Smooth muscle cell (in vitro differentiated cells): ENCODE measurements around the gene LAMC3. TPM values are rescaled to one million over a fixed set of nuclear protein-coding genes. Genes with fewer than 3 reads are reported as not detected.
"Not testable (repeated sequence)": the region's sequence is repeated elsewhere in the genome, so short reads cannot be mapped to it uniquely, and the experiment has no call there.

Experiments
- DNase-seq: peaks from one replicate; lab custom pipeline; 2025; ENCODE audit not compliant: unreplicated experiment; lab: John Stamatoyannopoulos, UW
- H2AFZ ChIP-seq: fragments of 200-600 bp; sonication (generic); 2 replicates; pipeline ENCODE4 v1.6.0; 2016; ENCODE audit warnings: antibody characterized with exemption, low read depth, mild to moderate bottlenecking
- H3F3A ChIP-seq: fragments of 200-600 bp; sonication (generic); 2 replicates; pipeline ENCODE4 v1.6.0; 2017; ENCODE audit warnings: antibody characterized with exemption, low read depth
- H3K27ac ChIP-seq: fragments of 200-600 bp; sonication (generic); 2 replicates; pipeline ENCODE4 v1.5.1; 2016; ENCODE audit warnings: low read depth, mild to moderate bottlenecking
- H3K27me3 ChIP-seq: fragments of 200-600 bp; sonication (generic); 2 replicates; pipeline ENCODE4 v1.6.1; 2016; ENCODE audit warnings: low read depth, mild to moderate bottlenecking
- H3K36me3 ChIP-seq: fragments of 200-600 bp; sonication (generic); 2 replicates; pipeline ENCODE4 v1.5.1; 2016; ENCODE audit warnings: low read depth
- H3K4me1 ChIP-seq: fragments of 200-600 bp; sonication (generic); 2 replicates; pipeline ENCODE4 v1.5.1; 2016; ENCODE audit warnings: low read depth
- H3K4me2 ChIP-seq: fragments of 200-600 bp; sonication (generic); 2 replicates; pipeline ENCODE4 v1.6.0; 2016; ENCODE audit warnings: mild to moderate bottlenecking
- H3K4me3 ChIP-seq: fragments of 200-600 bp; sonication (generic); 2 replicates; pipeline ENCODE4 v1.5.1; 2016; ENCODE audit warnings: mild to moderate bottlenecking
- H3K79me2 ChIP-seq: fragments of 200-600 bp; sonication (generic); 2 replicates; pipeline ENCODE4 v1.6.0; 2016; ENCODE audit warnings: low read depth, mild to moderate bottlenecking
- H3K9ac ChIP-seq: fragments of 200-600 bp; sonication (generic); 2 replicates; pipeline ENCODE4 v1.6.0; 2016; ENCODE audit warnings: low read depth
- H3K9me3 ChIP-seq: fragments of 200-600 bp; sonication (generic); replicated peaks from 2 replicates; pipeline ENCODE4 v1.5.1; 2016; ENCODE audit warnings: low read depth
- H4K20me1 ChIP-seq: fragments of 200-600 bp; sonication (generic); 2 replicates; pipeline ENCODE4 v1.6.0; 2016; ENCODE audit warnings: low read depth
- CTCF ChIP-seq: fragments of 200-600 bp; sonication (generic); IDR thresholded peaks from 2 replicates; pipeline ENCODE4 v1.5.1; 2017; ENCODE audit warnings: borderline replicate concordance, mild to moderate bottlenecking, antibody characterized with exemption; ENCODE audit not compliant: insufficient read depth, poor library complexity, severe bottlenecking
- WGBS: methylation state at CpG from one replicate; pipeline ENCODE4 v1.1.7; 2016; ENCODE audit warnings: low lambda C conversion rate; 5-methylcytosine and 5-hydroxymethylcytosine counted together
- polyA plus RNA-seq: library from polyadenylated mRNA; unstranded; fragments of >200 nt; fragmentation: Nextera tagmentation; extraction: Ambion mirVana; gene quantifications from 2 replicates; pipeline ENCODE4 v1.2.1, GENCODE V29; 2016
- total RNA-seq: library from RNA; depleted of rRNA; stranded (reverse); fragments of >200 nt; gene quantifications from 2 replicates; pipeline ENCODE4 v1.2.3, GENCODE V29; 2014

The LAMC3 gene
- total and polyA plus RNA-seq, 2 experiments from 2014 or later: 21.3 to 72.0 TPM

GRCh38 chr9:131098391-131099101 lies 89.6 kb downstream of the LAMC3 start:
- H2AFZ ChIP-seq: no peak overlapping the region
- H3K9ac ChIP-seq: no peak overlapping the region
- peaks cover 27% of the 10 kb centered on the region for H3K4me1 ChIP-seq
- no peak overlapping the region for H3K4me2 ChIP-seq
- H3K9me3 ChIP-seq: no peaks in the 10 kb centered on the region
- H3K79me2 ChIP-seq: no peaks in the 10 kb centered on the region
- 74% methylated on average over 13 of the region's 13 CpGs for WGBS
- H4K20me1 ChIP-seq: no peaks in the 10 kb centered on the region
- TF ChIP-seq CTCF: no peak
- H3K27ac ChIP-seq: no peak overlapping the region
- H3F3A ChIP-seq: peaks cover 9% of the 10 kb centered on the region
- no peaks in the 10 kb centered on the region for H3K36me3 ChIP-seq
- H3K27me3 ChIP-seq: peaks cover 15% of the 10 kb centered on the region
- DNase-seq: no peak
- no peak overlapping the region for H3K4me3 ChIP-seq

GRCh38 chr9:131099102-131099606 lies 90.2 kb downstream of the LAMC3 start:
- no peak overlapping the region for H3K27ac ChIP-seq
- H3K9ac ChIP-seq: no peak overlapping the region
- 87% methylated on average over 8 of the region's 8 CpGs for WGBS
- H3K4me3 ChIP-seq: no peak overlapping the region
- H3K27me3 ChIP-seq: peaks cover 15% of the 10 kb centered on the region
- no peaks in the 10 kb centered on the region for H4K20me1 ChIP-seq
- no peaks in the 10 kb centered on the region for H3K79me2 ChIP-seq
- peaks cover 27% of the 10 kb centered on the region for H3K4me1 ChIP-seq
- no peak overlapping the region for H2AFZ ChIP-seq
- H3K9me3 ChIP-seq: no peaks in the 10 kb centered on the region
- peaks cover 9% of the 10 kb centered on the region for H3F3A ChIP-seq
- H3K36me3 ChIP-seq: no peaks in the 10 kb centered on the region
- no peak for DNase-seq
- TF ChIP-seq CTCF: no peak
- no peak overlapping the region for H3K4me2 ChIP-seq

DNA sequence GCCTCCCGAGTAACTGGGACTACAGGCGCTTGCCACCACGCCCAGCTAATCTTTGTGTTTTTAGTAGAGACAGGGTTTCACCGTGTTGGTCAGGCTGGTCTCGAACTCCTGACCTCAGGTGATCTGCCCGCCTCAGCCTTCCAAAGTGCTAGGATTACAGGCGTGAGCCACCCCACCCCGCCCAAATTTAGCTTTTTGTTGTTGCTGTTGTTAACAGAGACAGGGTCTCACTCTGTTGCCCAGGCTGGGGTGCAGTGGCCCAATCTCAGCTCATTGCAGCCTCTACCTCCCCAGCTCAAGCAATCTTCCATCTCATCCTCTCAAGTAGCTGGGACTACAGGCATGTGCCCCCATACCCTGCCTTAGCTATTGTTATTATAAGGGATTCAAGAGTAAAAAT lies 90.9 kb downstream of the LAMC3 start:
- H2AFZ ChIP-seq, H3K4me3 ChIP-seq, H3K27ac ChIP-seq, H3K9ac ChIP-seq, H3K79me2 ChIP-seq, H4K20me1 ChIP-seq, H3F3A ChIP-seq, H3K9me3 ChIP-seq, DNase-seq, H3K36me3 ChIP-seq: not testable (repeated sequence)
- Histone ChIP-seq H3K27me3 (peaks cover 15% of the 10 kb centered on the region), H3K4me1 (peaks cover 27% of the 10 kb centered on the region), H3K4me2 (peak overlapping the region; percentile 42)
- over 99% methylated on average over 8 of the region's 8 CpGs for WGBS

DNA sequence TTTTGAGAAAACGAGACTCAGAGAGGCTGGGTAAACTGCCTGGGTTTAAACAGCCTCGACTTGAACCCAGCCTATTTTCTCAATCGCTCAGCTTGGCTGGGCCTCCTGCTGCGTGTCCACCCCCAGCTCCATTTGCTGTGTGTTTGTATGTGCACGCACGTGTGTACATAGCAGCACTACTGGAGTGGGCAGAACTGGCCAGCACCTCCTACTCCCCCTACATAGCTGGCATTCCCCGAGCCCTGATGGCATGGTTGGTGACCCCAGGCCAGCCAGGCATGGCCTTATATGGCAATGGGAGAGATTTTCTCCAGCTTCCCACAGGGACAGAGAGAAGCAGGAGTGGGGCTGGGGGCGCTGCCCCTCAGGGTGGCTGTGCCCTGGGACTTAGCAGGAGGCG lies 91.5 kb downstream of the LAMC3 start:
- 79% methylated on average over 8 of the region's 9 CpGs for WGBS
- Histone ChIP-seq H3K9ac (no peak overlapping the region), H4K20me1 (no peaks in the 10 kb centered on the region), H2AFZ (no peak overlapping the region), H3K4me3 (no peak overlapping the region), H3K79me2 (no peaks in the 10 kb centered on the region), H3K4me1 (peaks cover 27% of the 10 kb centered on the region), H3K27ac (no peak overlapping the region), H3K4me2 (peak overlapping the region; percentile 42), H3K9me3 (no peaks in the 10 kb centered on the region), H3K27me3 (peaks cover 15% of the 10 kb centered on the region), H3F3A (peaks cover 5% of the 10 kb centered on the region), H3K36me3 (no peaks in the 10 kb centered on the region)
- TF ChIP-seq CTCF: no peak
- DNase-seq: no peak
